Measurements from ENCODE around the gene RAP1GDS1.

GRCh38 chr4:98423009-98423408 lies 161.8 kb downstream of the RAP1GDS1 start:
- TF ChIP-seq CTCF (IDR thresholded peaks at IDR 0.05; ENCODE audit: borderline replicate concordance, extremely low read depth, low read length, poor library complexity, severe bottlenecking) (no peak), EZH2 (IDR thresholded peaks at IDR 0.05; ENCODE audit: borderline replicate concordance, low read depth, low read length, severe bottlenecking) (no peak)

Measured in DND-41 (cell line).